ENCODE measurements around the gene MAP3K6.

GRCh38 chr1:27318136-27318535, 48.6 kb downstream of the MAP3K6 start:
- TF ChIP-seq POLR2AphosphoS5 (IDR thresholded peaks at IDR 0.05; ENCODE audit: borderline replicate concordance, low read depth, low read length) (no peak), EZH2 (IDR thresholded peaks at IDR 0.05) (no peak)
